Right atrium auricular region (tissue), 2 donors: ENCODE measurements around the gene TULP1. TPM values are rescaled to one million over a fixed set of nuclear protein-coding genes. Genes with fewer than 3 reads are reported as not detected.

ENCODE experiments used
- DNase-seq: peaks from one replicate; pipeline ENCODE4 v3.0.0-alpha.2; 2019; ENCODE audit warnings: low spot score
- H3K27ac ChIP-seq, 2 donors: fragments of 200-600 bp; sonication (generic); 1 replicate in 1 of 2; 2 replicates in 1 of 2; pipeline ENCODE4 v1.5.1; 2016 to 2019
- H3K27me3 ChIP-seq, 2 donors: fragments of 200-600 bp; sonication (generic); one replicate each; pipeline versions ENCODE4 v1.5.1 to v1.6.0; 2017 to 2019
- H3K36me3 ChIP-seq: fragments of 200-600 bp; sonication (generic); one replicate; pipeline ENCODE4 v1.5.1; 2016
- H3K4me1 ChIP-seq, 2 donors: fragments of 200-600 bp; sonication (generic); one replicate each; pipeline versions ENCODE4 v1.5.1 to v1.6.0; 2017 to 2019
- H3K4me3 ChIP-seq, 2 donors: fragments of 200-600 bp; sonication (generic); 1 replicate in 1 of 2; 2 replicates in 1 of 2; pipeline ENCODE4 v1.5.1; 2017 to 2019; ENCODE audit warnings: mild to moderate bottlenecking in 1 of 2, moderate library complexity in 1 of 2
- H3K9me3 ChIP-seq, 2 donors: fragments of 200-600 bp; sonication (generic); one replicate each; pipeline ENCODE4 v1.5.1; 2019
- total RNA-seq, 2 donors: library from RNA; depleted of rRNA; stranded (reverse); fragments of >200 nt; gene quantifications; one replicate each; pipeline ENCODE4 v1.1.0, GENCODE V29; 2016
- TF ChIP-seq, protein P1 (sequence below), 2 donors: fragments of 200-600 bp; sonication (generic); IDR thresholded peaks; one replicate each; pipeline ENCODE4 v1.5.1; 2019; ENCODE audit warnings: antibody characterized with exemption in 2 of 2

The TULP1 gene
- total RNA-seq, 2 donors from 2014 or later = not detected

DNA sequence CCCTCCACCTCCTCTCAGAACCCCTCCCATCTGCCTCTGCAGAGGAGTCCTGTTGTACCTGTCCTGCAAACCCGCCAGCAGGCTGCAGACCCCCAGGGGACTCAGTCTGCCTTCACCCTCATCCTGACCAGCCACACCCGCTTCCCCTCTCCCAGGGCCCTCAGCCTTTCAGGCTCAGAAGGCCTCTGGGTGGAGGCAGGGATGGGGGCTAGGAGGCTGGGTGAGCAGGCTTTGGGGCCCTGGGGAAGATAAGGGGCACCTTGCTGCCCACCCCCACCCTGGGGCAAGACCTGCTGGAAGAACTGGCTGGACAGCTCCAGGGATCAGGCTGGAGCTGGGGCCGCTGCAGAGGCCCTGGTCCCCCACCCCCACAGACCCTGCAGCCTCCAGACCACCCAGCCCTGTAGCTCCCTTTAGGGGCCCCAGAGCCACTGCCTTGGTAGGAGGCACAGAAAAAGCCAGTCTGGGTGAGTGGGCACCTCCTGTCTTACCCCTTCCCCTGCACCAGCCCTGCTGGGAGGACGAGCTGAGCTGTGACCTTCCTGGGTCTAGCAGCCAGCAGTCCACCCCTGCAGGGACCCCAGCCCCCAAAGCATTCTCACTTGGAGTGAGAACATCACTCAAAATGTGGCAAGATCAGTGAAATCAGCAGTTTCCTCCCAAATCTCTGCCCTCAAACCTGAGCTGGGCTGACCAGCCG is 21.0 kb downstream of the TULP1 start:
- H3K27me3 ChIP-seq = no peaks in the 10 kb centered on the region
- no peaks in the 10 kb centered on the region for H3K36me3 ChIP-seq
- peaks cover 0 to 87% of the 10 kb centered on the region in 2 donors for H3K4me1 ChIP-seq
- no peak for DNase-seq
- H3K4me3 ChIP-seq = no peak overlapping the region
- TF ChIP-seq, protein P1, sequence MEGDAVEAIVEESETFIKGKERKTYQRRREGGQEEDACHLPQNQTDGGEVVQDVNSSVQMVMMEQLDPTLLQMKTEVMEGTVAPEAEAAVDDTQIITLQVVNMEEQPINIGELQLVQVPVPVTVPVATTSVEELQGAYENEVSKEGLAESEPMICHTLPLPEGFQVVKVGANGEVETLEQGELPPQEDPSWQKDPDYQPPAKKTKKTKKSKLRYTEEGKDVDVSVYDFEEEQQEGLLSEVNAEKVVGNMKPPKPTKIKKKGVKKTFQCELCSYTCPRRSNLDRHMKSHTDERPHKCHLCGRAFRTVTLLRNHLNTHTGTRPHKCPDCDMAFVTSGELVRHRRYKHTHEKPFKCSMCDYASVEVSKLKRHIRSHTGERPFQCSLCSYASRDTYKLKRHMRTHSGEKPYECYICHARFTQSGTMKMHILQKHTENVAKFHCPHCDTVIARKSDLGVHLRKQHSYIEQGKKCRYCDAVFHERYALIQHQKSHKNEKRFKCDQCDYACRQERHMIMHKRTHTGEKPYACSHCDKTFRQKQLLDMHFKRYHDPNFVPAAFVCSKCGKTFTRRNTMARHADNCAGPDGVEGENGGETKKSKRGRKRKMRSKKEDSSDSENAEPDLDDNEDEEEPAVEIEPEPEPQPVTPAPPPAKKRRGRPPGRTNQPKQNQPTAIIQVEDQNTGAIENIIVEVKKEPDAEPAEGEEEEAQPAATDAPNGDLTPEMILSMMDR (IDR thresholded peaks at IDR 0.05) = no peak
- no peaks in the 10 kb centered on the region for H3K9me3 ChIP-seq
- H3K27ac ChIP-seq = peak overlapping the region; percentile 83 to 89

DNA sequence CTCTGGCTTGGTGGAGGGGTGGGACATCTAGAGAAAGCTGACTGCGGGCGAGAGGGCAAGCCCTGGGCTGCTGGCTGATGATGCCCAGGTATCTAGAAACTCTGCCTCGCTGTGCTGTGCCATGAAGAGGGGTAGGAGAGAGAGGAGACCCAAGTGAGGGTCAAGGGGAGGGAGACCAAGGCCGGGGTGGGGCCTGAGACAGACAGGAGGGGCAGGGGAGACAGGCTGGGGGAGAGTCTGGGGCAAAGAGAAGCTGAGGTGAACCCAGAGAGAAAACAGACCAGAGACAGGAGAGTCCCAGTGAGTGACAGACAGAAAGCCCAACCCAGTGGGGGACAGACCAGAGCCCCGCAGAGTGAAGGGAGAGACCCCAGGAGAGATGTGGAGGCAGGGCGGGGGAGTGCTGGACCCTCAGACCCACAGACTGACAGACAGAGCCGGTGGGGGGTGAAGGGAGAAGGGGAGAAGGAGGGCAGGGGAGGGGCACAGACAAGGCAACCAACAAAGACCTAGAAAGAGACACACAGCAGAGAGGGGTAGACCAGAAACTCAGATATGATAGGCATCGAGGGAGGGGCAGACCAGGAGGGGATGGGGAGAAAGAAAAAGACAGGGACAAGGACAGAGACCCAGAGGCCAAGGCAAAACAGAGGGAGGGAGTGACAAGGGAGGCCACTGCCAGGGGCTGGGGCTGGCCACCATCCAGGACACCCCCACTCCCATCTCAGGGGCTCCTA is 21.7 kb downstream of the TULP1 start:
- H3K9me3 ChIP-seq = no peaks in the 10 kb centered on the region
- H3K27ac ChIP-seq = peak overlapping the region; percentile 83 to 89
- peak overlapping the region in 1 of 2 donors; percentile 43 for H3K4me3 ChIP-seq
- no peak for DNase-seq
- TF ChIP-seq, protein P1 (IDR thresholded peaks at IDR 0.05) = no peak
- H3K36me3 ChIP-seq = no peaks in the 10 kb centered on the region
- peaks cover 0 to 94% of the 10 kb centered on the region in 2 donors for H3K4me1 ChIP-seq
- no peaks in the 10 kb centered on the region for H3K27me3 ChIP-seq

DNA sequence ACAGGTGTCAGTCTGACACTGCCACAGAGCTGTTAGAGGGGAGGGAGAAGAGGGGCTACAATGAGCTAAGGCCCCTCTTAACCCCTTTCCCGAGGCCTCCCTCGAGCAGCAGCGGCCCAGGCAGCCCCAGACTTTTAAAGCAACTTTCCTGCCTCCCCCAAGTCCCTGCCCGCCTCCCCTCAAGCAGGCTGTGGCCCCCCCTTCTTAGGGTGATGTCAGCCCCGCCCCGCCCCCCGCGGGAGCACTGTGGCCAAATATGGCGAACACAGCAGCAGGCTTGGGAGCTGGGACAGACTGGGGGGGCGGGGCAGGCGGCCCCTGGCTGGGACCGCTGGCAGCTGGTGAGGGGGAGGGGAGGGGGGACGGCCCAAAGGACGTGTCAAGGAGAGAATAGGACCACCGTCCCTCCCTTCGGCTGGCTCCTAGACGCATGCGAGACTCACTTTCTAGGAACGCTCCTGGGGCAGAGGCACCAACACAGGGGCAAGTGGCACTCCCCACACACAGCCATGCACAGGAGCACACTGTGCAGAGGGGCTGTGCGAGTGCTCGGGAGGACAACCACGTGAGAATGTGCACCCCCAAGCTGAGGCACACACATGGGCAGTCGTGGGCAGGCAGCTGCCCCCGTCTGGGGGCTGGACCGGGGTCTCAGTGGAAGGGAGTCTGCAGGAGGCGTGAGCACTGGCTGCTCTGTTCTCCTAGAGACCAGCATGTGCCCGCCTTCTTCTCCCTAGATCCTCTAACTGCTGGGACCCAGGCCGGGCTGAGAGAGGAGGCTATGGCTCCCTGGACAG is 22.5 kb downstream of the TULP1 start:
- H3K27ac ChIP-seq = peak overlapping the region; percentile 83 to 89
- peaks cover 0 to 94% of the 10 kb centered on the region in 2 donors for H3K4me1 ChIP-seq
- no peaks in the 10 kb centered on the region for H3K36me3 ChIP-seq
- H3K27me3 ChIP-seq = no peaks in the 10 kb centered on the region
- H3K4me3 ChIP-seq = peak overlapping the region in 1 of 2 donors; percentile 43
- peak; percentile 77 for DNase-seq
- TF ChIP-seq, protein P1 (IDR thresholded peaks at IDR 0.05) = no peak
- no peaks in the 10 kb centered on the region for H3K9me3 ChIP-seq

DNA sequence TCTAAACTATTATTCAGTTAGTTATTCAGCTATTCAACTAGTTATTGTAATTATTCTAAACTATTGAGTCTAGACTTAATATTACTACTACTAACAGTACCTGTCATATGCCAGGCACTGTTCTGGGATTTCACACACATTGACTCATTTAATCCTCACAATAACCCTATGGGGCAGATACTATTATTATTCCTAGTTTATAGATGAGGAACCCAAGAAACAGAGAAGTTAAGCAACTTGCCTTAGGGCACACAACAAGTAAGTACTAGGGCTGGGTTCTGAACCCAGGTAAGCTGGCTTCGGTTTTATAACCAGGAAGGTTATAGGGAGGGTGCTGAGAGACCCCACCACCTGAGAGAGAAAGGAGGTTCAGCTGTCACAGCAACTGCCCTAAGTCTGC is 23.6 kb downstream of the TULP1 start:
- H3K27me3 ChIP-seq = no peaks in the 10 kb centered on the region
- H3K4me1 ChIP-seq = peaks cover 0 to 89% of the 10 kb centered on the region in 2 donors
- H3K4me3 ChIP-seq = no peak overlapping the region
- H3K27ac ChIP-seq = peak overlapping the region; percentile 83 to 89
- TF ChIP-seq, protein P1 (IDR thresholded peaks at IDR 0.05) = no peak
- no peak for DNase-seq
- H3K9me3 ChIP-seq = no peaks in the 10 kb centered on the region
- peaks cover 9% of the 10 kb centered on the region for H3K36me3 ChIP-seq

DNA sequence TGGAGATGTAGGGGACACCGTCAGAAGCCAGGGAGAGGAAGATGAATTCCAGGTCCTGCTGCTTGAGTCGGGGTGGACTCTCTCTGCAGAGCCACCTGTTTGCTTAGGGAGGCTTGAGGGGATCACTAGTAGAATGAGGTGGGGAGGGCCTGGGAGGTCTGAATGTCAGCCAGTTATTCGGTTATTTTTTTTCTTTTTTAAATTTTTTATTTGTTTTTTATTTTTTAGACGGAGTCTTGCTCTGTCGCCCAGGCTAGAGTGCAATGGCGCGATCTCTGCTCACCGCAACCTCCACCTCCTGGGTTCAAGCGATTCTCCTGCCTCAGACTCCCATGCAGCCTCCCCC is 24.2 kb downstream of the TULP1 start:
- Histone ChIP-seq H3K27ac (peak overlapping the region; percentile 83 to 89), H3K4me3 (no peak overlapping the region), H3K36me3 (peaks cover 10% of the 10 kb centered on the region), H3K27me3 (no peaks in the 10 kb centered on the region), H3K9me3 (no peaks in the 10 kb centered on the region), H3K4me1 (peaks cover 0 to 83% of the 10 kb centered on the region in 2 donors)
- TF ChIP-seq, protein P1 (IDR thresholded peaks at IDR 0.05) = no peak
- DNase-seq = no peak
